PC-3 (cell line): Measurements from ENCODE around the gene SDK1. TPM values are rescaled to one million over a fixed set of nuclear protein-coding genes. Genes with fewer than 3 reads are reported as not detected.

Source experiments
- ATAC-seq: fragments of 200-7000 bp; cut with Tn5 transposase; 2 replicates; pipeline ENCODE4 v1.9.1; 2020; ENCODE audit warnings: mild to moderate bottlenecking, moderate library complexity
- BruUV-seq: library from RNA; stranded (reverse); fragments of 400-500 nt; replicated peaks from 2 replicates; lab custom pipeline; 2021; lab: Mats Ljungman, UMichigan
- CTCF ChIA-PET: fragments of 300-600 bp; sonication (Branson Sonifier 250); formaldehyde crosslinking; loops from one replicate; lab custom pipeline; 2022; ENCODE audit warnings: antibody characterized with exemption; lab: Charles Lee
- POLR2A ChIA-PET: fragments of 300-600 bp; sonication (Branson Sonifier 250); formaldehyde crosslinking; loops from one replicate; lab custom pipeline; 2022; ENCODE audit warnings: antibody characterized with exemption; ENCODE audit not compliant: unreplicated experiment; lab: Charles Lee
- DNase-seq: peaks from one replicate; pipeline ENCODE4 v3.0.0-alpha.2; 2015
- H2AFZ ChIP-seq: fragments of 300-600 bp; sonication (generic); 2 replicates; pipeline ENCODE4 v1.6.0; 2016; ENCODE audit warnings: antibody characterized with exemption, low read length
- H3F3A ChIP-seq: fragments of 300-600 bp; sonication (generic); one replicate; pipeline ENCODE4 v1.6.0; 2017; ENCODE audit warnings: antibody characterized with exemption, low read length, control low read depth, mild to moderate bottlenecking; ENCODE audit not compliant: unreplicated experiment
- H3K27ac ChIP-seq: fragments of 300-600 bp; sonication (generic); 2 replicates; pipeline ENCODE4 v1.5.1; 2016; ENCODE audit warnings: mild to moderate bottlenecking, low read length
- H3K27me3 ChIP-seq: fragments of 300-600 bp; sonication (generic); 2 replicates; pipeline ENCODE4 v1.6.1; 2016; ENCODE audit warnings: low read length, mixed read lengths
- H3K36me3 ChIP-seq: fragments of 300-600 bp; sonication (generic); 2 replicates; pipeline ENCODE4 v1.6.1; 2016; ENCODE audit warnings: low read depth, mixed run types, low read length, mixed read lengths
- H3K4me1 ChIP-seq: fragments of 300-600 bp; sonication (generic); 2 replicates; pipeline ENCODE4 v1.5.1; 2016; ENCODE audit warnings: low read length; ENCODE audit not compliant: insufficient read depth
- H3K4me2 ChIP-seq: fragments of 300-600 bp; sonication (generic); 2 replicates; pipeline ENCODE4 v1.6.0; 2016; ENCODE audit warnings: low read length
- H3K4me3 ChIP-seq: fragments of 300-600 bp; sonication (generic); 2 replicates; pipeline ENCODE4 v1.5.1; 2016; ENCODE audit warnings: mild to moderate bottlenecking, low read length, mixed read lengths
- H3K79me2 ChIP-seq: fragments of 300-600 bp; sonication (generic); 2 replicates; pipeline ENCODE4 v1.6.1; 2017; ENCODE audit warnings: low read length, mixed read lengths
- H3K9ac ChIP-seq: fragments of 300-600 bp; sonication (generic); 2 replicates; pipeline ENCODE4 v1.6.0; 2016; ENCODE audit warnings: mild to moderate bottlenecking, low read length
- H3K9me2 ChIP-seq: fragments of 300-600 bp; sonication (generic); replicated peaks from 2 replicates; pipeline ENCODE4 v1.6.1; 2016; ENCODE audit warnings: mixed run types, low read length, mixed read lengths
- H3K9me3 ChIP-seq: fragments of 300-600 bp; sonication (generic); 2 replicates; pipeline ENCODE4 v1.6.1; 2016; ENCODE audit warnings: low read length, mixed read lengths
- H4K20me1 ChIP-seq: fragments of 300-600 bp; sonication (generic); 2 replicates; pipeline ENCODE4 v1.6.1; 2016; ENCODE audit warnings: low read length, mixed read lengths
- CTCF ChIP-seq: fragments of 300-600 bp; sonication (generic); conservative IDR thresholded peaks from 2 replicates; pipeline ENCODE4 v1.5.1; 2017; ENCODE audit warnings: antibody characterized with exemption, low read depth, mild to moderate bottlenecking, low read length
- EZH2 ChIP-seq: fragments of 300-600 bp; sonication (generic); IDR thresholded peaks from one replicate; pipeline ENCODE4 v1.6.1; 2017; ENCODE audit warnings: antibody characterized with exemption, mild to moderate bottlenecking, low read length; ENCODE audit not compliant: unreplicated experiment
- EZH2phosphoT487 ChIP-seq: fragments of 300-600 bp; sonication (generic); IDR thresholded peaks from 2 replicates; pipeline ENCODE4 v1.6.1; 2018; ENCODE audit warnings: mild to moderate bottlenecking, antibody characterized with exemption, low read length, borderline replicate concordance
- intact Hi-C: fragments of 100-400 bp; cut with micrococcal nuclease; formaldehyde crosslinking; loops from 2 replicates; pipeline ENCODE4 v1.9.0; 2023
- total RNA-seq: library from RNA; depleted of rRNA; stranded (reverse); fragments of >200 nt; gene quantifications from 2 replicates; pipeline ENCODE4 v1.2.3, GENCODE V29; 2014

The SDK1 gene
- total RNA-seq, 1 experiment from 2014 or later = 2.8 TPM

DNA sequence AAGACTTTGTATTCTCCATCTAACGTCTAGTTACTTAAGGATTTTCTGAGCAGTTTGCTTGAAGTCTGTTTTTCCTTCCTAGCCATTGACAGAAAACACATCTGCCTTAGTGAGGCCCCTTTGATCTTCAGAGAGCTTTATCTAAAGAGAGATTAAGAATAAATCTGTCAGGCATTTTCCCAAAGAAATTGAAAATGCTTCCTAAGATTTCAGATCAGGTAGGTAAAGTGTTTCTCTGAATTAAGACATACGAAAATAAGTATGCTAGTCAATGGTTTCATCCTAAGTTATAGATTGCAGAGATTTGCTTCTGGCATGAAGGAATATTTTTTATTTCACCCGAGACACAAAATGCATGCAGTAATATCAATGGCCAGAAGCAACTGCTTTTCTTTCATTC, 168.6 kb downstream of the SDK1 start:
- H3K4me1 ChIP-seq = no peaks in the 10 kb centered on the region
- ATAC-seq = no peak
- no peak overlapping the region for H3K27ac ChIP-seq
- no peaks in the 10 kb centered on the region for H3K79me2 ChIP-seq
- H3K36me3 ChIP-seq = no peaks in the 10 kb centered on the region
- CTCF ChIA-PET = no interaction called here
- no peaks in the 10 kb centered on the region for H3K9me3 ChIP-seq
- no peaks in the 10 kb centered on the region for H3K27me3 ChIP-seq
- H3K9ac ChIP-seq = no peak overlapping the region
- no TSS peak for BruUV-seq
- POLR2A ChIA-PET = no interaction called here
- intact Hi-C loops = no loop called here
- no peaks in the 10 kb centered on the region for H4K20me1 ChIP-seq
- no peaks in the 10 kb centered on the region for H3K9me2 ChIP-seq
- no peak overlapping the region for H3K4me2 ChIP-seq
- H2AFZ ChIP-seq = no peak overlapping the region
- H3F3A ChIP-seq = no peaks in the 10 kb centered on the region
- no peak for TF ChIP-seq EZH2
- no peak for TF ChIP-seq CTCF
- TF ChIP-seq EZH2phosphoT487 = no peak
- H3K4me3 ChIP-seq = no peak overlapping the region
- DNase-seq = no peak

- Histone ChIP-seq H3K9ac (no peak overlapping the region), H3F3A (no peaks in the 10 kb centered on the region), H4K20me1 (no peaks in the 10 kb centered on the region), H3K4me2 (no peak overlapping the region), H3K36me3 (no peaks in the 10 kb centered on the region), H3K9me2 (no peaks in the 10 kb centered on the region), H3K9me3 (no peaks in the 10 kb centered on the region), H3K4me1 (no peaks in the 10 kb centered on the region), H3K79me2 (no peaks in the 10 kb centered on the region), H3K4me3 (no peak overlapping the region), H3K27ac (no peak overlapping the region), H3K27me3 (no peaks in the 10 kb centered on the region), H2AFZ (no peak overlapping the region)
- CTCF ChIA-PET = interaction anchor here (0.5 to 0.6 kb wide), 2 partner anchors 443 to 679 kb away, joined by 3 to 5 read pairs; no protein-coding TSS in a partner anchor
- ATAC-seq (no peak), DNase-seq (no peak)
- TF ChIP-seq CTCF (no peak), EZH2phosphoT487 (no peak), EZH2 (no peak)
- intact Hi-C loops = loop anchor here (5.0 kb wide), 2 partner anchors 173 to 192 kb away; no protein-coding TSS in a partner anchor
- POLR2A ChIA-PET = no interaction called here
- no TSS peak for BruUV-seq
Measured at GRCh38 chr7:3480197-3480596, 179.1 kb downstream of the SDK1 start.

DNA sequence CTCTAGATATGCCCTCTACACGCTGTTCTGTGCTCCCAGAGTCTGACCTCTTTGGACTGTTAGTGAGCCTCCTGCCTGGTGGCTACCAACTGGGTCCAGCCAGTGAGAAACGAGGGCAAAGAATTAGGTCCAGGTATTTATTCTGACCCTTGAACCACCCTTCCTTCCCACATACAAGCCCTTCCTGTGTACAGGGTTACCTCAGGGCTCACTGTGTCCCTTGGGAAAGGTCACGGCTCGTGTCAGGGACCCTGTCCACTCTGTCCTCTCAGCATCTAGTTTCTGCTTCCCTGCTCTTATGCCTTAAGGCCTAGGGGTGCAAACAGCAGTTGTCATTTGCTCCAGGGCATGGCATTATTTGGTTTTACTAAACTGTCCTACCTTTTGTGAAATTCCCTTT, 180.4 kb downstream of the SDK1 start:
- Histone ChIP-seq H3K27me3 (no peaks in the 10 kb centered on the region), H3K4me1 (no peaks in the 10 kb centered on the region), H3K79me2 (no peaks in the 10 kb centered on the region), H3F3A (no peaks in the 10 kb centered on the region), H3K9me2 (no peaks in the 10 kb centered on the region), H3K4me3 (no peak overlapping the region), H2AFZ (no peak overlapping the region), H3K27ac (no peak overlapping the region), H3K36me3 (no peaks in the 10 kb centered on the region), H3K4me2 (no peak overlapping the region), H4K20me1 (no peaks in the 10 kb centered on the region), H3K9ac (no peak overlapping the region), H3K9me3 (no peaks in the 10 kb centered on the region)
- DNase-seq (no peak), ATAC-seq (no peak)
- CTCF ChIA-PET = no interaction called here
- BruUV-seq = no TSS peak
- POLR2A ChIA-PET = no interaction called here
- no peak for TF ChIP-seq CTCF
- TF ChIP-seq EZH2phosphoT487 = no peak
- no peak for TF ChIP-seq EZH2
- intact Hi-C loops = loop anchor here (5.0 kb wide), 2 partner anchors 174 to 191 kb away; no protein-coding TSS in a partner anchor
